K562 (cell line): Measurements from ENCODE around the gene SCN7A. TPM values are rescaled to one million over a fixed set of nuclear protein-coding genes. Genes with fewer than 3 reads are reported as not detected.

Experiments used
- MEIS2 ChIP-seq: fragments of 450-650 bp; IDR thresholded peaks from 2 replicates; pipeline ENCODE4 v1.6.1; 2014; ENCODE audit warnings: mild to moderate bottlenecking; ENCODE audit not compliant: partially characterized antibody
- RBM39 ChIP-seq: fragments of 200-400 bp; formaldehyde crosslinking; optimal IDR thresholded peaks from 2 replicates; pipeline ENCODE3; 2018; ENCODE audit warnings: low read depth, low read length
- YY1 ChIP-seq, 3 experiments: IDR thresholded peaks; 2 replicates each; pipeline ENCODE4 v1.6.1; 2011; ENCODE audit warnings: low read length in 2 of 3, mild to moderate bottlenecking in 2 of 3, moderate library complexity in 2 of 3, borderline replicate concordance in 1 of 3, control low read depth in 1 of 3, low read depth in 1 of 3; ENCODE audit not compliant: insufficient read depth in 3 of 3, insufficient replicate concordance in 2 of 3, control insufficient read depth in 1 of 3, insufficient read length in 1 of 3; ENCODE audit errors: extremely low read depth in 1 of 3
- polyA plus RNA-seq, 8 experiments: library from polyadenylated mRNA; depleted of rRNA in 4 of 8; stranded (reverse) in 5 of 8; unstranded in 3 of 8; fragments of >200 nt; fragmentation: Nextera tagmentation in 2 of 8; fragmentation: Illumina TruSeq in 1 of 8; extraction: Ambion mirVana in 2 of 8; extraction: Trizol in 1 of 8; gene quantifications; 2 replicates each; pipeline versions ENCODE4 v1.2.1 to v1.2.3, GENCODE V29; 2011 to 2014; ENCODE audit warnings: inconsistent platforms in 1 of 8, missing spikeins in 1 of 8
- total RNA-seq, 7 experiments: library from RNA; depleted of rRNA in 6 of 7; stranded (reverse); fragments of >200 nt in 6 of 7; fragmentation: Illumina TruSeq in 2 of 7; extraction: Trizol in 2 of 7; gene quantifications; 2 replicates each; pipeline versions ENCODE4 v1.2.1 to v1.2.3, GENCODE V29; 2011 to 2021; ENCODE audit warnings: low replicate concordance in 1 of 7
- TF ChIP-seq, protein P1 (sequence below): fragments of 450-650 bp; IDR thresholded peaks from 2 replicates; pipeline ENCODE4 v1.6.1; 2017; ENCODE audit warnings: antibody characterized with exemption, mild to moderate bottlenecking
- TF ChIP-seq, protein P2 (sequence below), 3 experiments: fragments of 200-800 bp in 1 of 3; sonication (Bioruptor generic) in 1 of 3; sonication (generic) in 1 of 3; formaldehyde crosslinking in 1 of 3; IDR thresholded peaks; 2 replicates each; pipeline versions ENCODE4 v1.6.1 to v1.8.0; 2016 to 2022; ENCODE audit warnings: mild to moderate bottlenecking in 2 of 3, missing compliant biosample characterization in 2 of 3, missing genetic modification characterization in 2 of 3, missing genetic modification reagents in 1 of 3

SCN7A gene
- total and polyA plus RNA-seq, 9 of the 15 experiments (the other 6 are each of a cell fraction or from before 2014, with no cell fraction given), result under 0.01 to 0.05 (median 0.03) TPM; not detected in 3

- TF ChIP-seq, protein P1, sequence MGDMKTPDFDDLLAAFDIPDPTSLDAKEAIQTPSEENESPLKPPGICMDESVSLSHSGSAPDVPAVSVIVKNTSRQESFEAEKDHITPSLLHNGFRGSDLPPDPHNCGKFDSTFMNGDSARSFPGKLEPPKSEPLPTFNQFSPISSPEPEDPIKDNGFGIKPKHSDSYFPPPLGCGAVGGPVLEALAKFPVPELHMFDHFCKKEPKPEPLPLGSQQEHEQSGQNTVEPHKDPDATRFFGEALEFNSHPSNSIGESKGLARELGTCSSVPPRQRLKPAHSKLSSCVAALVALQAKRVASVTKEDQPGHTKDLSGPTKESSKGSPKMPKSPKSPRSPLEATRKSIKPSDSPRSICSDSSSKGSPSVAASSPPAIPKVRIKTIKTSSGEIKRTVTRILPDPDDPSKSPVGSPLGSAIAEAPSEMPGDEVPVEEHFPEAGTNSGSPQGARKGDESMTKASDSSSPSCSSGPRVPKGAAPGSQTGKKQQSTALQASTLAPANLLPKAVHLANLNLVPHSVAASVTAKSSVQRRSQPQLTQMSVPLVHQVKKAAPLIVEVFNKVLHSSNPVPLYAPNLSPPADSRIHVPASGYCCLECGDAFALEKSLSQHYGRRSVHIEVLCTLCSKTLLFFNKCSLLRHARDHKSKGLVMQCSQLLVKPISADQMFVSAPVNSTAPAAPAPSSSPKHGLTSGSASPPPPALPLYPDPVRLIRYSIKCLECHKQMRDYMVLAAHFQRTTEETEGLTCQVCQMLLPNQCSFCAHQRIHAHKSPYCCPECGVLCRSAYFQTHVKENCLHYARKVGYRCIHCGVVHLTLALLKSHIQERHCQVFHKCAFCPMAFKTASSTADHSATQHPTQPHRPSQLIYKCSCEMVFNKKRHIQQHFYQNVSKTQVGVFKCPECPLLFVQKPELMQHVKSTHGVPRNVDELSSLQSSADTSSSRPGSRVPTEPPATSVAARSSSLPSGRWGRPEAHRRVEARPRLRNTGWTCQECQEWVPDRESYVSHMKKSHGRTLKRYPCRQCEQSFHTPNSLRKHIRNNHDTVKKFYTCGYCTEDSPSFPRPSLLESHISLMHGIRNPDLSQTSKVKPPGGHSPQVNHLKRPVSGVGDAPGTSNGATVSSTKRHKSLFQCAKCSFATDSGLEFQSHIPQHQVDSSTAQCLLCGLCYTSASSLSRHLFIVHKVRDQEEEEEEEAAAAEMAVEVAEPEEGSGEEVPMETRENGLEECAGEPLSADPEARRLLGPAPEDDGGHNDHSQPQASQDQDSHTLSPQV, result peak; percentile 86
- TF ChIP-seq MEIS2, result peak; percentile 84
- TF ChIP-seq, protein P2, sequence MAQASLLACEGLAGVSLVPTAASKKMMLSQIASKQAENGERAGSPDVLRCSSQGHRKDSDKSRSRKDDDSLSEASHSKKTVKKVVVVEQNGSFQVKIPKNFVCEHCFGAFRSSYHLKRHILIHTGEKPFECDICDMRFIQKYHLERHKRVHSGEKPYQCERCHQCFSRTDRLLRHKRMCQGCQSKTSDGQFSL (CRISPR knock-in tag; IDR thresholded peaks at IDR 0.05), result peak; percentile 51; the same call in 1 of the 2 replicates
- TF ChIP-seq, protein P2 (tag; IDR thresholded peaks at IDR 0.05), result peak in 1 of 2 experiments; percentile 81; a peak in 2 of 4 replicates
- no peak for TF ChIP-seq RBM39
- TF ChIP-seq YY1 (IDR thresholded peaks at IDR 0.05; ENCODE audit: borderline replicate concordance in 1 of 3, control insufficient read depth in 1 of 3, extremely low read depth in 1 of 3, insufficient read depth in 3 of 3, insufficient read length in 1 of 3, insufficient replicate concordance in 2 of 3, low read depth in 1 of 3, low read length in 2 of 3), result peak in 1 of 3 experiments; percentile 50
These were observed 136.7 kb downstream of the SCN7A start (continued) for GRCh38 chr2:166357068-166357949.

Other genes with a start within 250 kb of the SCN7A start
- 7.1 and 7.8 TPM in 2 replicates for gene SCN9A, start 118.3 kb downstream of the SCN7A start, total RNA-seq (2014; rRNA removed)
- 10.8 and 11.4 TPM in 2 replicates for gene SCN9A, start 118.3 kb downstream of the SCN7A start, total RNA-seq (2014; rRNA removed; fragmentation: Illumina TruSeq; extraction: Trizol)
- 19.8 and 22.8 TPM in 2 replicates for gene SCN9A, start 118.3 kb downstream of the SCN7A start, total RNA-seq (2015; rRNA removed; fragmentation: Illumina TruSeq; extraction: Trizol)
- 8.5 and 10.4 TPM in 2 replicates for gene SCN9A, start 118.3 kb downstream of the SCN7A start, total RNA-seq (2021)
- 2.8 and 7.6 TPM in 2 replicates for gene SCN9A, start 118.3 kb downstream of the SCN7A start, polyA plus RNA-seq (2011; rRNA removed)
- 4.5 and 6.4 TPM in 2 replicates for gene SCN9A, start 118.3 kb downstream of the SCN7A start, polyA plus RNA-seq (2014; fragmentation: Illumina TruSeq; extraction: Trizol)
- gene SCN9A, start 118.3 kb downstream of the SCN7A start, polyA plus RNA-seq (2014; fragmentation: Nextera tagmentation; extraction: Ambion mirVana), result 1 to 10 TPM; 1.4 to 1.5 TPM
- 4.7 and 5.0 TPM in 2 replicates for gene SCN9A, start 118.3 kb downstream of the SCN7A start, polyA plus RNA-seq (2014; rRNA removed)